Glutamatergic neuron (in vitro differentiated cells): ENCODE data around the gene PIP5KL1. TPM values are rescaled to one million over a fixed set of nuclear protein-coding genes. Genes with fewer than 3 reads are reported as not detected.

Source experiments
- DNase-seq: peaks from one replicate; pipeline ENCODE4 v3.0.0; 2022
- H3K27ac Mint-ChIP-seq: one replicate; pipeline ENCODE4 v1.8.0; 2020; ENCODE audit warnings: mild to moderate bottlenecking, mixed read lengths, inconsistent platforms; ENCODE audit not compliant: unreplicated experiment
- H3K27me3 Mint-ChIP-seq: one replicate; pipeline ENCODE4 v1.8.0; 2020; ENCODE audit warnings: mild to moderate bottlenecking, moderate library complexity, mixed read lengths, inconsistent platforms; ENCODE audit not compliant: unreplicated experiment
- H3K36me3 Mint-ChIP-seq: one replicate; pipeline ENCODE4 v1.8.0; 2020; ENCODE audit warnings: mild to moderate bottlenecking, mixed read lengths, inconsistent platforms; ENCODE audit not compliant: unreplicated experiment
- H3K4me1 Mint-ChIP-seq: one replicate; pipeline ENCODE4 v1.8.0; 2020; ENCODE audit warnings: mild to moderate bottlenecking, low read depth, mixed read lengths, inconsistent platforms; ENCODE audit not compliant: unreplicated experiment
- H3K4me3 Mint-ChIP-seq: one replicate; pipeline ENCODE4 v1.8.0; 2020; ENCODE audit warnings: mild to moderate bottlenecking, mixed read lengths, inconsistent platforms; ENCODE audit not compliant: unreplicated experiment
- H3K9me3 Mint-ChIP-seq: one replicate; pipeline ENCODE4 v1.8.0; 2020; ENCODE audit warnings: mild to moderate bottlenecking, moderate library complexity, mixed read lengths, inconsistent platforms; ENCODE audit not compliant: unreplicated experiment
- CTCF ChIP-seq: fragments of 200-600 bp; sonication (generic); IDR thresholded peaks from one replicate; pipeline ENCODE4 v1.5.0; 2021; ENCODE audit not compliant: partially characterized antibody, unreplicated experiment
- total RNA-seq: library from RNA; stranded (reverse); fragmentation: NEBNext Ultra II Directional; extraction: Animal tissue kit (Norgen Biotek cat#: 25700); gene quantifications from one replicate; pipeline ENCODE4 v1.2.1, GENCODE V29; 2021; ENCODE audit not compliant: unreplicated experiment

Gene PIP5KL1
- total RNA-seq, 1 donor from 2014 or later = 11.9 TPM

GRCh38 chr9:127921557-127922120, 8.9 kb downstream of the PIP5KL1 start:
- Mint-ChIP-seq H3K4me1 (peaks cover 8% of the 10 kb centered on the region), H3K27me3 (peaks cover 9% of the 10 kb centered on the region), H3K4me3 (no peak overlapping the region), H3K27ac (no peak overlapping the region), H3K36me3 (no peaks in the 10 kb centered on the region), H3K9me3 (peaks cover 10% of the 10 kb centered on the region)
- peak; percentile 80 for DNase-seq
- TF ChIP-seq CTCF = peak; percentile 96

DNA sequence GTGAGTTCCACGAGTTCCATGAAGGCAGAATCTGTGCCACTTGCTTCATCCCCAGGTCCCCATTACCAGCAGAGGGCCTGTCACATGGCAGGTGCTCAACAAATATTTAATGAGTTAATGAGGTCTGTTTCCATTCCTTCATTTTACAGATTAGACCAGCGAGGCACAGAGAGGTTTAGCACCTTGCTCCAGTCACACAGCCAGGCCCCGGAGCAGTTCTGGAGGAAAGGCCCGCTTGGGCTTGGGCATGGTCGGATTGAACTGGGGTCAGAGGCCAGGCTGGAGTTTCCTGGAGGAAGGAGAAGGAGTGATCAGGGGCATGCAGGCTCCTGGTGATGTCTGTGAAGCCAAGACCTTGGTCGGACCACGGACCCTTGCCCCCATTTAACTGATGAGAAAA, 9.8 kb downstream of the PIP5KL1 start:
- Mint-ChIP-seq H3K36me3 (no peaks in the 10 kb centered on the region), H3K27ac (no peak overlapping the region), H3K4me1 (peaks cover 10% of the 10 kb centered on the region), H3K27me3 (peaks cover 9% of the 10 kb centered on the region), H3K4me3 (peak overlapping the region; percentile 12), H3K9me3 (peaks cover 8% of the 10 kb centered on the region)
- DNase-seq = no peak
- no peak for TF ChIP-seq CTCF

DNA sequence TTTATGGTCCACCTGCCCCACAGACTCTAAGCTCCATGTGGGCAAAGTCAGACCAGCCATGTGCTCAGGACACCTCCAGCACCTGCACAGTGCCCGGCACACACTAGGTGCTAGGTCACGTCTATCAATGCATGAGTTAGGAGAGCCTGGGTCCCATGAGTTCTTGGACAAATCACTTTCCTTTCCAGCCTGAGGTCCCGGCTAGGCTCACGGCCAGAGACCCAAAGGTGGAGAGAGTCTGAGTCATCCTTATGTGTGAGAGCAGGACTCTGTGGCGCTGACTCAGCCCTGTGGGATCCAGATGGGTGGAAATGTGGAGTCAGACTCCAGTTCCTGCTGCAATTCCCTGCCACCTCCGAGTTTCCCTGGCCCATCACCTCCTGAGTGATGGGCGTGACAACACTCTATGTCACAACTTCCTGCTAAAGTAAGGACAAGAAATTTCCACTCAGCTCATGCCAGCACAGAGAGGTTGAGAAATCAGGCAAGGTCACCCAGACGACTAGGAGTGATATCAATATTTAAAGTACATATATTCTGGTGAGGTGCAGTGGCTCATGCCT, 11.2 kb downstream of the PIP5KL1 start:
- Mint-ChIP-seq H3K4me1 (peaks cover 7% of the 10 kb centered on the region), H3K4me3 (no peak overlapping the region), H3K27me3 (peaks cover 9% of the 10 kb centered on the region), H3K36me3 (no peaks in the 10 kb centered on the region), H3K27ac (peak overlapping the region; percentile 20), H3K9me3 (peaks cover 5% of the 10 kb centered on the region)
- TF ChIP-seq CTCF = no peak
- DNase-seq = no peak

DNA sequence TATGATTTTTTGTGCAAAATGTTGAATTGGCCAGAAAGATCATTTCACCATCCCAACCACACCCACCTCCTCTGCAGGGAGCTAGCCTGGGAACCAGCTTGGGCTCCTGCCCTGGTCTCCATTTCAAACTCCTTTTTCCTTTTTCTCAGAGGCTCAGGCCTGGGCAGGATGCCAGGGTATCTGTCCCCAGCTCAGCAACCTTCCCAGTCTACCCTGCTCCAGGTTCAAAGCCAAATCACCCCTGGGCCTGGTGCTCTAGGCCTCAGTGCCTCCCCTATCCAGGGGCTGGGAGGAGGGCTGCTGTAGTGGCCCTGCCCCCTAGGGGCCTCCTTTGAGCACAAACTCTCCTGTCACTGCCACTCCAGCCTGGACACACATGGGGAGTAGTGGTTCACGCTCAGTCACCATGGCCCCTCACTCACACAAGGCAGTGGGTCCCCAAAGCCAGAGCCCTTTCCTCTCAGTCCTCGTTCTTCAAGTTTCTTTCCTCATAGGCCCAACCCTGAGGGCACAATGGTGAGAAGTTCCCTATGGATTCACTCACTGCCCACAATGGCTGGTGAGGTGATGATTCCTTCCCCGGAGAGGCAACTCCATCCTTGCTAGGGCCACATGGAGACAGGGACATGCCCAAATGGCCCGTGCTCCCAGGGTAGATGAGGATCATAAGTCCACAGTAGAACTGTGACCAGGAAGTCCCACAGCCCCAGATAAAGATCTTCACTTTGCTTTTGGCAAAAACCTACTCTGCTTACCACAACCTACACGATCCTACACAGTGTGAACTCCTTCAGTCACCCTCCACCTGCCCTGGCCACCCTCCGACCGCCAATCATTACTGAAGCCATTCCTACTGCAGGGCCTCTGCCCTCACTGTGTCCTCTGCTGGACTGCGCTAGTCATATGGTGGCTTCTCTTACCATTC, 12.1 kb downstream of the PIP5KL1 start:
- peak overlapping the region; percentile 13 for H3K4me3 Mint-ChIP-seq
- H3K27ac Mint-ChIP-seq = peak overlapping the region; percentile 20

More for the DNA sequence above, 12.1 kb downstream of the PIP5KL1 start:
- DNase-seq = no peak
- Mint-ChIP-seq H3K9me3 (peaks cover 5% of the 10 kb centered on the region), H3K27me3 (peaks cover 9% of the 10 kb centered on the region), H3K36me3 (no peaks in the 10 kb centered on the region), H3K4me1 (peaks cover 7% of the 10 kb centered on the region)
- no peak for TF ChIP-seq CTCF
